ENCODE data around the gene THAP5.

The THAP5 gene

GRCh38 chr7:108537229-108537628 is 32.3 kb downstream of the THAP5 start:
- TF ChIP-seq JUND (IDR thresholded peaks at IDR 0.05; ENCODE audit: low read depth): no peak
- in situ Hi-C loops (cut with HindIII; ENCODE audit: low pct_unique_long_range_greater_than_20kb, low sequenced_read_pairs): no loop called here
- DNase-seq (ENCODE audit: low read depth in 1 of 2, low spot score in 1 of 2): no peak

GRCh38 chr7:108535744-108536143 is 33.8 kb downstream of the THAP5 start:
- no peak for TF ChIP-seq JUND (IDR thresholded peaks at IDR 0.05; ENCODE audit: low read depth)
- no peak for DNase-seq (ENCODE audit: low read depth in 1 of 2, low spot score in 1 of 2)
- in situ Hi-C loops (cut with HindIII; ENCODE audit: low pct_unique_long_range_greater_than_20kb, low sequenced_read_pairs): no loop called here

DNA sequence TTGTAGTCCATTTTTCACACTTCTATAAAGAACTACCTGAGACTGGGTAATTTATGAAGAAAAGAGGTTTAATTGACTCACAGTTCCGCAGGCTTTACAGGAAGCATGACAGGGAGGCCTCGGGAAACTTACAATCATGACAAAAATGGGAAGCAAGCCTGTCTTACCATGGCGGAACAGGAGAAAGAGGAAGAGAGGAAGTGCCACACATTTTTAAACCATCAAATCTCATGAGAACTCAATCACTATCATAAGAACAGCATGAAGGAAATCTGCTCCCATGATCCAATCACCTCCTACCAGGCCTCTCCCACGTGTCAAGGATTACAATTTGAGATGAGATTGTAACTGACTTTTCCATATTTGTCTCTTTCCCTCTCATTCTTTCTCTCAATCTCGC is 34.2 kb downstream of the THAP5 start:
- in situ Hi-C loops (cut with HindIII; ENCODE audit: low pct_unique_long_range_greater_than_20kb, low sequenced_read_pairs): no loop called here
- no peak for TF ChIP-seq JUND (IDR thresholded peaks at IDR 0.05; ENCODE audit: low read depth)

GRCh38 chr7:108533712-108534111 is 35.8 kb downstream of the THAP5 start:
- no peak for TF ChIP-seq JUND (IDR thresholded peaks at IDR 0.05; ENCODE audit: low read depth)
- in situ Hi-C loops (cut with HindIII; ENCODE audit: low pct_unique_long_range_greater_than_20kb, low sequenced_read_pairs): no loop called here
- DNase-seq (ENCODE audit: low read depth in 1 of 2, low spot score in 1 of 2): no peak

More for the DNA sequence above, 34.2 kb downstream of the THAP5 start:
- DNase-seq (ENCODE audit: low read depth in 1 of 2, low spot score in 1 of 2): no peak

- TF ChIP-seq JUND (IDR thresholded peaks at IDR 0.05; ENCODE audit: low read depth): no peak
- DNase-seq (ENCODE audit: low read depth in 1 of 2, low spot score in 1 of 2): peak in 1 of 2 experiments; percentile 47
- in situ Hi-C loops (cut with HindIII; ENCODE audit: low pct_unique_long_range_greater_than_20kb, low sequenced_read_pairs): no loop called here
Observed at GRCh38 chr7:108529341-108529740, 40.2 kb downstream of the THAP5 start.

DNA sequence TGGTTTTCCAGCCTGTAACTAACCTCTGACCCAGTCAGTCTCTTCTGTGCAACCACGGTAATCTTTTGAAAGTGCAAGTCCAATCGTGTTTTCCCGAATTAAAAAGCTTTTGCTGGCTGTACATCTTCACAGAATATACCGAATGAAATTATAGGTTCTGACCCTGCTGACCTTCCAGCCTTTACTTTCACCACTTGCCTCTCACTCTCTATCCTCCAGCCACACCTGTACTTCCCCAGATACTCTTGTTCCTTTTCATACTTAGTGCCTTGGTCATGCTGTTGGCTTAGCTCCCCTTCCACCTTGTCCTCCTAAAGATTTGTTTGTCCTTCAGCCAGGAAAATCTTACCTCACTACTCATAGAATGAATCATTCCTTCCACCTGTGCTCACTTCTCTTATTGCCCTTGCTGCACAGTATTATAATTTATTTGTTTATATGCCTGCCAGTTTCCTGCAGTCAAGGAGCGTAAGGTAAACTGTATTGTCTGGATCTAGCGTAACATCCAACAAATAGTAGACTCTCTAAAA is 41.3 kb downstream of the THAP5 start:
- TF ChIP-seq JUND (IDR thresholded peaks at IDR 0.05; ENCODE audit: low read depth): no peak
- no peak for DNase-seq (ENCODE audit: low read depth in 1 of 2, low spot score in 1 of 2)
- in situ Hi-C loops (cut with HindIII; ENCODE audit: low pct_unique_long_range_greater_than_20kb, low sequenced_read_pairs): no loop called here

GRCh38 chr7:108526768-108527017 is 42.8 kb downstream of the THAP5 start:
- in situ Hi-C loops (cut with HindIII; ENCODE audit: low pct_unique_long_range_greater_than_20kb, low sequenced_read_pairs): no loop called here
- TF ChIP-seq JUND (IDR thresholded peaks at IDR 0.05; ENCODE audit: low read depth): no peak

DNA sequence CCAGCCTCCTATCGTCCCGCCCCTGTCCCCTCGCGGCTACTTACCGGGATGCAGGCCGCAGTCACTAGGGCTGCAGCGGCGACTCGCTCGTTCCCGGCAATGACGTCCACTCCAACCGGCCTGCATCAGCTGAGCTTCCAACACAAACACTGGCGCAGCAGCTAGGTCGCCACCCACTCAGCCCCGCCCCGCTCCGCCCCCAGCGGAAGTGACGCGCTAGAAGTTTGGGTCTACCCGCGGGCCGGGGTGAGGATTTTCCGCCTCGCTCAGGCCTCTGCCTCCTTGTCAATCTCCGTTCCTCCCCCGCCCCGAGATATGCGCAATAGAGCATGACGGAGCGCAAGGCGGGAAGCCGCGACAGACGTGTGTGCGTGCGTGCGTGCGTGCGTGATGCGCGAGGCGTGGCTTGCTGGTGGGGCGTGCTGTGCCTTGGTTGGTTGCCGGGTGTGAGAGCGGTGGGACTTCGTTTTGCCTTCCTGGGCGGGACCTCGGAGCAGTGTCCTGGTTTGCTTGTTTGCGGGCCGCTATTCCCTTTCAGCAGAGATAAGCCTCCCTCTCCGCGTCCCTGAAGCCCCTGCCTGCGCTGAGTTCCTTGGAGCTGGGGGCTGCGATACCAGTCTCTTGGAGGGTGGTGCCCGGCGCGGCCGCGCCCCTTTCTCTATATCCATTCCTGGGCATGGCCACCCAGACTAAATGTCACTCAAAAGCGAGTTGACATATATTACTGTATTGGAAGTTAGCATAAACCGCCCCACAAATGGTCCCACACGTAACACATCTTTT is 43.3 kb downstream of the THAP5 start, which contains the start of gene PNPLA8:
PNPLA8 (minus strand) TSS at position 151 of the 783 bp plus-strand sequence. CDS start 10,644 bp downstream, outside the sequence.
- in situ Hi-C loops (cut with HindIII; ENCODE audit: low pct_unique_long_range_greater_than_20kb, low sequenced_read_pairs): no loop called here
- TF ChIP-seq JUND (IDR thresholded peaks at IDR 0.05; ENCODE audit: low read depth): no peak
- DNase-seq (ENCODE audit: low read depth in 1 of 2, low spot score in 1 of 2): peak; percentile 68 to 99

More at GRCh38 chr7:108526768-108527017, 42.8 kb downstream of the THAP5 start:
- no peak for DNase-seq (ENCODE audit: low read depth in 1 of 2, low spot score in 1 of 2)

- in situ Hi-C loops (cut with HindIII; ENCODE audit: low pct_unique_long_range_greater_than_20kb, low sequenced_read_pairs): no loop called here
- DNase-seq (ENCODE audit: low read depth in 1 of 2, low spot score in 1 of 2): peak in 1 of 2 experiments; percentile 53
- TF ChIP-seq JUND (IDR thresholded peaks at IDR 0.05; ENCODE audit: low read depth): no peak
Observed at GRCh38 chr7:108525327-108525984, 44.0 kb downstream of the THAP5 start.

DNA sequence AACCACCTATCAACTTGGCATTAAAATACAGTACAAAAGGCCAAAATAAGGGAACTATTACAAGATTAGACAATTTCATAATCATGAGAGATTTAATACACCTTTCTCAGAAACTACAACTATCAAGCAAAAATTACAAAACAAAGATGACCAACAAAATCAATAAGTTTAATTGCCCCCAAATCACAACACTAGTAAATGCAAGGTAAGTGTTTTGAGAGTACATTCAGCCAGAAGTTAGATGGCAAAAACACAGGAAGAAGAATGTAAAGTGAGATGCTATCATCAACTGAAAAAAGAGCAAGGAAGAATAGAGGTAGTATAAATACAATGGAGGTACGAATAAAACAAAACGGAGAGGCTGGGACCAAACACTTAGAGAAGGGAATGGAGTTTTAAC is 46.7 kb downstream of the THAP5 start:
- no peak for DNase-seq (ENCODE audit: low read depth in 1 of 2, low spot score in 1 of 2)
- in situ Hi-C loops (cut with HindIII; ENCODE audit: low pct_unique_long_range_greater_than_20kb, low sequenced_read_pairs): no loop called here
- TF ChIP-seq JUND (IDR thresholded peaks at IDR 0.05; ENCODE audit: low read depth): no peak

- in situ Hi-C loops (cut with HindIII; ENCODE audit: low pct_unique_long_range_greater_than_20kb, low sequenced_read_pairs): no loop called here
- TF ChIP-seq JUND (IDR thresholded peaks at IDR 0.05; ENCODE audit: low read depth): no peak
- DNase-seq (ENCODE audit: low read depth in 1 of 2, low spot score in 1 of 2): no peak
Observed at GRCh38 chr7:108517951-108518350, 51.6 kb downstream of the THAP5 start.

DNA sequence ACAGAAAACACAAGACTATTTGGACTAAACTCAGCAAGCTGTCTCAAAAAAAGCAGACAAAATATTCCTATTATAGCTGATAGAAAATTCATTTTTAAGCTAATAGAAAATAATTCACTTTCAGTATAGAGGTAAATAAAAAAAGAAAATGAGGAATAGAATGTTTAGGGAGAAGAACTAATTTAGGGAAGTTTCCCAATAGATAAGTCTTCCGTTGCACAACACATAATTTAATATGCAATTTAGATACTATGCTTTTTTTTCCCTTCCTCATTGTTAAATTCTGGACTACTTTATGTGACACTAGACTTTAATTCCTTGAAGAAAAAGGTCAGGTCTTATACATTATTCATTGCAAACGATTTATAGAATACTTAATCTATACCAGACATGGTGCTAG is 53.9 kb downstream of the THAP5 start:
- in situ Hi-C loops (cut with HindIII; ENCODE audit: low pct_unique_long_range_greater_than_20kb, low sequenced_read_pairs): no loop called here
- DNase-seq (ENCODE audit: low read depth in 1 of 2, low spot score in 1 of 2): no peak
- TF ChIP-seq JUND (IDR thresholded peaks at IDR 0.05; ENCODE audit: low read depth): no peak

DNA sequence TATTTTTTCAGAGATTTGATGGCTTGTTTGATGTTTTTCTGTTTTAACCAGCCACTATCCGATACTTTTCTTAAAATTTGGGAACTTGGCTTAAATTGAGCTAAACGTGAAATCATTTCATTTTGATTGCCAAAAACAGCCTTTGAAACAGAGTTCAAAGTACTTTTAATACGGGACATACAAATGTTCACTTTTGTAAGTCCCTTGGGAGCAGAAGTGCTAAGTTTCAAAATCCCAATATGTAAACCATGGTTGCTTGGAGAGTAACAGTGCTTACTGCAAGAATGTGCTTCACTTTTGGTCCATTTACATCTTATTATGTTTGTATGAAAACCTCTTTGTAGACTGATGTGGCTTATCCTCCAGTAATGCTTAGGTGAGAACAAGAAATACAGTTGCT is 54.5 kb downstream of the THAP5 start:
- in situ Hi-C loops (cut with HindIII; ENCODE audit: low pct_unique_long_range_greater_than_20kb, low sequenced_read_pairs): no loop called here
- TF ChIP-seq JUND (IDR thresholded peaks at IDR 0.05; ENCODE audit: low read depth): no peak

More for the DNA sequence above, 54.5 kb downstream of the THAP5 start:
- DNase-seq (ENCODE audit: low read depth in 1 of 2, low spot score in 1 of 2): no peak

Measured in T47D (cell line).